B cell (primary cell): ENCODE results near the gene RGS11. TPM values are rescaled to one million over a fixed set of nuclear protein-coding genes. Genes with fewer than 3 reads are reported as not detected.

Source experiments
- ATAC-seq: fragments of 200-7000 bp; cut with Tn5 transposase; one replicate; pipeline ENCODE4 v1.10.0; 2021; ENCODE audit warnings: low read depth, mild to moderate bottlenecking, moderate number of reproducible peaks, moderate library complexity
- CTCF ChIA-PET: fragments of 350-600 bp; sonication (Branson Sonifier 250); formaldehyde crosslinking; loops from one replicate; lab custom pipeline; 2021; ENCODE audit warnings: antibody characterized with exemption, inconsistent platforms; lab: Charles Lee
- POLR2A ChIA-PET: fragments of 350-600 bp; sonication (Branson Sonifier 250); formaldehyde crosslinking; loops from one replicate; lab custom pipeline; 2021; ENCODE audit warnings: antibody characterized with exemption; lab: Charles Lee
- DNase-seq: peaks from one replicate; pipeline ENCODE4 v3.0.0; 2013
- H2AFZ ChIP-seq: 2 replicates; pipeline ENCODE4 v1.6.1; 2012; ENCODE audit warnings: mild to moderate bottlenecking, low read depth, low read length; ENCODE audit not compliant: insufficient read depth, poor library complexity, severe bottlenecking
- H3K27ac ChIP-seq, 2 donors: 1 replicate in 1 of 2; 2 replicates in 1 of 2; pipeline ENCODE4 v1.5.1; 2012 to 2013; ENCODE audit warnings: low read length in 2 of 2, mild to moderate bottlenecking in 2 of 2, moderate library complexity in 1 of 2
- H3K27me3 ChIP-seq, 4 experiments: fragments of 200-600 bp in 1 of 4; sonication (generic) in 1 of 4; replicated peaks in 1 of 4; 1 replicate in 2 of 4; 2 replicates in 2 of 4; pipeline versions ENCODE4 v1.6.1 to v1.7.0; 2013 to 2016; ENCODE audit warnings: low read length in 3 of 4, mild to moderate bottlenecking in 2 of 4, mixed read lengths in 1 of 4, moderate library complexity in 1 of 4; ENCODE audit not compliant: insufficient read depth in 4 of 4, control insufficient read depth in 3 of 4; ENCODE audit errors: control extremely low read depth in 1 of 4
- H3K36me3 ChIP-seq, 2 experiments: replicated peaks in 1 of 2; 1 replicate in 1 of 2; 2 replicates in 1 of 2; pipeline versions ENCODE4 v1.6.1 to v1.7.1; 2013; ENCODE audit warnings: low read length in 1 of 2; ENCODE audit not compliant: insufficient read depth in 2 of 2, control insufficient read depth in 1 of 2; ENCODE audit errors: control extremely low read depth in 1 of 2, extremely low read depth in 1 of 2
- H3K4me1 ChIP-seq, 2 donors: fragments of 200-600 bp in 1 of 2; sonication (generic) in 1 of 2; 1 replicate in 1 of 2; 2 replicates in 1 of 2; pipeline versions ENCODE4 v1.5.1 to v1.6.1; 2013 to 2017; ENCODE audit warnings: low read length in 2 of 2; ENCODE audit not compliant: control insufficient read depth in 2 of 2, insufficient read depth in 2 of 2
- H3K4me2 ChIP-seq: replicated peaks from 2 replicates; pipeline ENCODE3; 2012; ENCODE audit warnings: mild to moderate bottlenecking, low read depth, low read length; ENCODE audit not compliant: poor library complexity, severe bottlenecking
- H3K4me3 ChIP-seq, 5 experiments: fragments of 200-600 bp in 1 of 5; sonication (generic) in 1 of 5; 1 replicate in 3 of 5; 2 replicates in 2 of 5; pipeline versions ENCODE4 v1.5.1 to v1.7.0; 2011 to 2016; ENCODE audit warnings: low read length in 4 of 5, mild to moderate bottlenecking in 4 of 5, low read depth in 2 of 5, control low read depth in 1 of 5, moderate library complexity in 1 of 5; ENCODE audit not compliant: insufficient read depth in 1 of 5; ENCODE audit errors: control extremely low read depth in 1 of 5, extremely low read depth in 1 of 5
- H3K79me2 ChIP-seq: fragments of 200-600 bp; sonication (generic); one replicate; pipeline ENCODE4 v1.6.0; 2016; ENCODE audit warnings: low read length; ENCODE audit not compliant: control insufficient read depth, insufficient read depth
- H3K9ac ChIP-seq: fragments of 200-600 bp; sonication (generic); 2 replicates; pipeline ENCODE4 v1.6.1; 2017; ENCODE audit warnings: mild to moderate bottlenecking, low read length, moderate library complexity
- H3K9me3 ChIP-seq, 3 donors: one replicate each; pipeline versions ENCODE4 v1.6.1 to v1.7.1; 2013; ENCODE audit warnings: low read length in 2 of 3; ENCODE audit not compliant: control insufficient read depth in 2 of 3, insufficient read depth in 1 of 3; ENCODE audit errors: control extremely low read depth in 1 of 3
- H4K20me1 ChIP-seq: 2 replicates; pipeline ENCODE4 v1.6.0; 2012; ENCODE audit warnings: mild to moderate bottlenecking, low read length; ENCODE audit not compliant: insufficient read depth, control insufficient read depth, poor library complexity, severe bottlenecking
- H3K27ac Mint-ChIP-seq: one replicate; pipeline ENCODE4 v1.8.0; 2021; ENCODE audit warnings: mixed read lengths
- H3K27me3 Mint-ChIP-seq: one replicate; pipeline ENCODE4 v1.8.0; 2021; ENCODE audit warnings: mixed read lengths
- H3K4me1 Mint-ChIP-seq: one replicate; pipeline ENCODE4 v1.8.0; 2021; ENCODE audit warnings: mixed read lengths
- H3K4me3 Mint-ChIP-seq: one replicate; pipeline ENCODE4 v1.8.0; 2021; ENCODE audit warnings: mixed read lengths
- H3K9me3 Mint-ChIP-seq: one replicate; pipeline ENCODE4 v1.8.0; 2022; ENCODE audit warnings: mixed read lengths; ENCODE audit not compliant: insufficient read depth
- EZH2 ChIP-seq: IDR thresholded peaks from 2 replicates; pipeline ENCODE4 v1.6.1; 2012; ENCODE audit warnings: borderline replicate concordance, low read depth, mild to moderate bottlenecking, moderate library complexity, low read length; ENCODE audit not compliant: insufficient read depth, poor library complexity, severe bottlenecking
- WGBS: methylation state at CpG from one replicate; pipeline ENCODE4 v1.1.5; 2013; ENCODE audit warnings: missing lambda C conversion rate; ENCODE audit not compliant: insufficient coverage; 5-methylcytosine and 5-hydroxymethylcytosine counted together
- intact Hi-C: fragments of 100-400 bp; cut with micrococcal nuclease; formaldehyde crosslinking; loops from one replicate; pipeline ENCODE4 v1.10.0; 2022
- polyA plus RNA-seq: library from polyadenylated mRNA; depleted of rRNA; stranded (reverse); fragments of >200 nt; gene quantifications from 2 replicates; pipeline ENCODE4 v1.2.3, GENCODE V29; 2012
- total RNA-seq, 2 donors: library from RNA; stranded (reverse); fragments of 120-200 nt in 1 of 2; gene quantifications; 1 replicate in 1 of 2; 2 replicates in 1 of 2; pipeline versions ENCODE4 v1.2.3 to v1.2.4, GENCODE V29; 2013 to 2022
- TF ChIP-seq, protein P1 (sequence below): fragments of 200-600 bp; IDR thresholded peaks from one replicate; pipeline ENCODE4 v1.8.0; 2022; ENCODE audit warnings: antibody characterized with exemption, mild to moderate bottlenecking

RGS11 gene
- total and polyA plus RNA-seq, 2 donors (not counting 1 experiment from before 2014, with no cell fraction given): 0.39 TPM; not detected in 1

DNA sequence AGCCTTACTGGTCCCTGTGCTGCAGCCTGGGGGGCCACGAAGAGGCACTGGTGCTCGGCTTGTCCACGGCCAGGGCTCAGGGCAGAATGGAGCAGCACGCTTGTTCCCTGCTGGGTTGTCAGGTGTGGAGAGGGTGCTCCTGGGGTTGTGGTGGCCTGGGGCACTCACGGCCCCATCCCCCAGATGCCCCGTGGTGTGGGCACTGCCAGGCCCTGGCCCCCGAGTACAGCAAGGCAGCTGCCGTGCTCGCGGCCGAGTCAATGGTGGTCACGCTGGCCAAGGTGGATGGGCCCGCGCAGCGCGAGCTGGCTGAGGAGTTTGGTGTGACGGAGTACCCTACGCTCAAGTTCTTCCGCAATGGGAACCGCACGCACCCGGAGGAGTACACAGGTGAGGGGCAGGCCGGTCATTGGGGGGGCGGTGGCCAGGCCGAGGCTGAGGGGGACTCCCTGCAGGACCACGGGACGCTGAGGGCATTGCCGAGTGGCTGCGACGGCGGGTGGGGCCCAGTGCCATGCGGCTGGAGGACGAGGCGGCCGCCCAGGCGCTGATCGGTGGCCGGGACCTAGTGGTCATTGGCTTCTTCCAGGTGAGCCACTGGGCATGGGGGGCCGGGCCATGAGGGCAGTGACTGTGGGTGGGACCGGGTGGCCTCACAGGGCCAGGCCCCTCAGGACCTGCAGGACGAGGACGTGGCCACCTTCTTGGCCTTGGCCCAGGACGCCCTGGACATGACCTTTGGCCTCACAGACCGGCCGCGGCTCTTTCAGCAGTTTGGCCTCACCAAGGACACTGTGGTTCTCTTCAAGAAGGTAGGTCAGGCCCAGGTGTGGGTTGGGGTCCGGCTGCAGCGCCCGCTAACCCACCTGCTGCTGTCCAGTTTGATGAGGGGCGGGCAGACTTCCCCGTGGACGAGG lies 8.7 kb upstream of the RGS11 start:
- Histone ChIP-seq H3K9ac (no peak overlapping the region), H3K79me2 (no peaks in the 10 kb centered on the region), H2AFZ (no peak overlapping the region), H3K4me1 (peaks cover 0 to 7% of the 10 kb centered on the region in 2 donors), H3K36me3 (peaks cover 0 to 13% of the 10 kb centered on the region in 2 experiments), H4K20me1 (no peaks in the 10 kb centered on the region), H3K4me3 (no peak overlapping the region), H3K27me3 (peaks cover 0 to 18% (median 3%) of the 10 kb centered on the region in 4 experiments), H3K4me2 (no peak overlapping the region), H3K27ac (no peak overlapping the region), H3K9me3 (peaks cover 0 to 6% (median 0%) of the 10 kb centered on the region in 3 donors)
- Mint-ChIP-seq H3K27ac (no peak overlapping the region), H3K9me3 (no peaks in the 10 kb centered on the region), H3K27me3 (no peaks in the 10 kb centered on the region), H3K4me3 (no peak overlapping the region), H3K4me1 (no peaks in the 10 kb centered on the region)
- ATAC-seq (no peak), DNase-seq (no peak)
- intact Hi-C loops: no loop called here
- POLR2A ChIA-PET: interaction anchor here (0.7 kb wide), 1 partner anchor 14 kb away, joined by 4 read pairs; no protein-coding TSS in a partner anchor
- CTCF ChIA-PET: no interaction called here
- TF ChIP-seq, protein P1, sequence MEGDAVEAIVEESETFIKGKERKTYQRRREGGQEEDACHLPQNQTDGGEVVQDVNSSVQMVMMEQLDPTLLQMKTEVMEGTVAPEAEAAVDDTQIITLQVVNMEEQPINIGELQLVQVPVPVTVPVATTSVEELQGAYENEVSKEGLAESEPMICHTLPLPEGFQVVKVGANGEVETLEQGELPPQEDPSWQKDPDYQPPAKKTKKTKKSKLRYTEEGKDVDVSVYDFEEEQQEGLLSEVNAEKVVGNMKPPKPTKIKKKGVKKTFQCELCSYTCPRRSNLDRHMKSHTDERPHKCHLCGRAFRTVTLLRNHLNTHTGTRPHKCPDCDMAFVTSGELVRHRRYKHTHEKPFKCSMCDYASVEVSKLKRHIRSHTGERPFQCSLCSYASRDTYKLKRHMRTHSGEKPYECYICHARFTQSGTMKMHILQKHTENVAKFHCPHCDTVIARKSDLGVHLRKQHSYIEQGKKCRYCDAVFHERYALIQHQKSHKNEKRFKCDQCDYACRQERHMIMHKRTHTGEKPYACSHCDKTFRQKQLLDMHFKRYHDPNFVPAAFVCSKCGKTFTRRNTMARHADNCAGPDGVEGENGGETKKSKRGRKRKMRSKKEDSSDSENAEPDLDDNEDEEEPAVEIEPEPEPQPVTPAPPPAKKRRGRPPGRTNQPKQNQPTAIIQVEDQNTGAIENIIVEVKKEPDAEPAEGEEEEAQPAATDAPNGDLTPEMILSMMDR: no peak
- no peak for TF ChIP-seq EZH2
- WGBS: 95% methylated on average over 52 of the region's 52 CpGs
